T47D (cell line): ENCODE data around the gene OR1I1.
A peak's percentile ranks its signal among the peaks of the same experiment; 100 is the strongest.

Source experiments
- DNase-seq, 2 experiments: peaks; one replicate each; pipeline versions ENCODE4 v3.0.0 to v3.0.0-alpha.2; 2011 to 2012; ENCODE audit warnings: low read depth in 1 of 2, low spot score in 1 of 2
- JUND ChIP-seq: IDR thresholded peaks from 2 replicates; pipeline ENCODE4 v1.6.1; 2012; ENCODE audit warnings: low read depth
- in situ Hi-C: cut with HindIII; loops from 2 replicates; pipeline ENCODE4 v1.10.0; 2016; ENCODE audit warnings: low sequenced_read_pairs, low pct_unique_long_range_greater_than_20kb

The OR1I1 gene

DNA sequence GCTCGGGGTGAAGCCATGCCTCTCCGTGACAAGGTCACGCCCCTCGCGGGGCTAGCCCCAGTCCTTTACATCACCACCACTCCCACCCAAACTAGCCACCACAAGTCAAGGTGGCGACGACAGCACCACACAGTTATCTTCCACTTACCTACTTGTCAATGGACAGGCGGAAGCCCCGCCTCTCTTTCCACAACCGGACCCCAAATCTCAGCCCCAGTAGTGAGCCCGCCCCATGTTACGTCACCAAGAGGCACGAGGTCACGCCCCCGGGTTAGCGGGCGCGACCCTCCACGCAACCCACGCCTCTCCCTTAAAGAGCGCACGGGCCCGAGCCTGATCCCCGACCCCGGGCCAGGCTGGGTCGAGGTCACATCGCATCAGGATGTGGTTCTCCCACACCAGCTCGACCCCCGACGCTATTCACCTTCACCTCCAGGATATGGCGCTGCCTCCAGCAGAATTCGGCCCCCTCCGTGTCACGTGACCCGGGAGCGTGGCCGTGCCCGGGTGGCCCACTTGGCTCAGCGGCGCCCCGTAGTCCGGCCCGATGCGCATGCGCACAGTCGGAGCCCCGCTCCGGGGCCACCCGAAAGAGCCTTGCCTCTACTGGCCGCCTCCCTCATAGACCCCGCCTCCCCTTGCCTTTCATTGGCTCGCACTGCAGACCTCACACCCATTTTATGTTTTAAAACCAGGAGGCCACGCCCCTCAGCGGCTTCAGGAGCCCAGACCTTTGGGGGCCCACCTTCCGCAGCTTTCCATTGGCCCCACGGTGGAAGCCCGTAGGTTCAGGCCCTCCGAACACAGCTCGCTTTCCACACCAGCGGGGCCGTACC lies 43.4 kb downstream of the OR1I1 start:
- peak; percentile 84 to 96 for DNase-seq
- in situ Hi-C loops, result no loop called here
- TF ChIP-seq JUND, result no peak

DNA sequence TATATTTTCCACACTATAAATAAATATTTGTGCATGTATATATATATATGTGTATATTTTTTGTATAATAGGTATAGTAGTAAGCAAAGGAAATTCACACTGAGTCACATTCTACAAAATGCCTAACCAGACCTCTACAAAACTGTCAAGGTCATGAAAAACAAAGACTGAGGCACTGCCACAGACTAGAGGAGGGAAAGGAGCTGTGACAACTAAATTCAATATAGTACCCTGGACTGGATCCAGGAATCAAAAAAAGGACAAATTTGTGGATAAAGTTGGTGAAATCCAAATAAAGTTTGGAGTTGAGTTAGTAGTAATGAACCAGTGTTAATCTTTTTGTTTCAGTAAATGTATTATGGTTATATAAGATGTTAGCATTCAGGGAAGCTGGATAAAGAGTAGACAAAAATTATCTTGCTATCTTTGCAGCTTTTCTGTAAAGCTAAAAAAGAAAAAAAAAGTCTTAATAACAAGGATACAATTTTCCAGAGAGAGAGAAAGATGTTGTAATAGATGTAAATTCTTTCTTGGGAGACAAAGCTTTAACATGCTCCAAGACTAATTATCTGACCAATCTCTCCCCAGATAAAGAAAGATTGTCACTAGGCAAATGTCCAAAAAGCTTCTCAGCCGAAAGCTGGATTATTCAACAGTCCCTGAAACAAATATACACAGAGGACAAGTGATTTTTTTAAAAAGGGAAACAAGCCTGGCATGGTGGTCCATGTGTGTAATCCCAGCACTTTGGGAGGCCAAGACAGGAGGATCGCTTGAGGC lies 44.3 kb downstream of the OR1I1 start:
- no peak for DNase-seq
- no peak for TF ChIP-seq JUND
- in situ Hi-C loops, result no loop called here

DNA sequence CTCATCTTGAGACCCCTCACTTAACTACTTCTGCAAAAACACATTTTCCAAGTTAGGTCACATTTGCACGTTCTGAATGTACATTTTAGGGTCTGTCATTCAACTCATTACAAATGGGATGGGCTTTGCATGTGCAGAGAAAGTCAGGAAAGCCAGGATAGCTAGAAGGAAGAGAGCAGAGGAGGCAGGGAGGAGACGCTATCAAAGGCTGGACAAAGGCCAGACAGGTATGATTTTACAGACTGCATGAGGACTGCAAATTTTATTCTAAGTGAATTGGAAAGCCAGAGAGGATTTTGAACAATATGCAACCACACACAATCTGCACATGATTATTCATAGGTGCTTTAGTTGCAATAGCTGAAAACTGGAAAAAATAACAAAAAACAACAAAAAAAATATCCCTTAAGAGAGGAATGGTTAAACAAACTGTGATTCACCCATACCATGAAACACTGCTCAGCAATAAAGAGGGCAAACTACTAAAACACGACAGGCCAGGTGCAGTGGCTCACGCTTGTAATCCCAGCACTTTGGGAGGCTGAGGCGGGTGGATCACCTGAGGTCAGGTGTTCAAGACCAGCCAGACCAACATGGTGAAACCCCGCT lies 46.3 kb downstream of the OR1I1 start:
- no peak for TF ChIP-seq JUND
- in situ Hi-C loops, result no loop called here
- no peak for DNase-seq

DNA sequence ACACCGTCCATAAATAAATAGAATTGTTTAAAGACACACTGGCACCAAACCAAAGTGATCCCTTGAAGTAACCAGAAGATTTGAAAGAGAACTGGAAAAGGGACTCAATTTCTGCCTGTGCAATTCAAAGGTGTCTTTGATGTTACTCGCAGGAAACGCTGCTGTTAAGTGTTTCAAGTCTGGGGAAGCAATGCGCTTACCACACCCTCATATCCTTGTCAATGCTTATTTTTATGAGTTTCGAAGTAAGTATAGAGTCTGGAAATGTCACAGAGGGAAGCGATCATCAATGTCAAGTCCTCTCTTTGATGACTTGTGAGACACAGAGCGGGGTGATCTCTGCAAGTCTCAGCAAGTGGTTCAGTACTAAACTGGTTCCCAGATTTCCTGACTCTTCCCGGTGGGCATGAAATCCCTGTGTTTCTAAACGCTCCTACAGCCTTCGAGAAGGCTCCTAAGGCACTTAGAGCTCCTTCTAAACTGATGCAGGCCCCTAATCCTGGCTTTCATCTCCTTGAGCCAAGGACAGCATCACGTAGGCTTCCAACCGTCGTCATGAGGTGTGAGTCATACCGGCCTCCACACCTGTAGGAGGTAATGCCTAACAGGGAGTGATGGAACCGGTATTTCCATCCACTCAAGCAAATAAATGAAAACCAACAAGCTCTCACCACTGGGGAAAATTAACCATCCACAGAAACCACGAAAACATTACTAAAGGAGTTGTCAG lies 48.0 kb downstream of the OR1I1 start:
- in situ Hi-C loops, result no loop called here
- DNase-seq, result peak in 1 of 2 experiments; percentile 92
- no peak for TF ChIP-seq JUND

DNA sequence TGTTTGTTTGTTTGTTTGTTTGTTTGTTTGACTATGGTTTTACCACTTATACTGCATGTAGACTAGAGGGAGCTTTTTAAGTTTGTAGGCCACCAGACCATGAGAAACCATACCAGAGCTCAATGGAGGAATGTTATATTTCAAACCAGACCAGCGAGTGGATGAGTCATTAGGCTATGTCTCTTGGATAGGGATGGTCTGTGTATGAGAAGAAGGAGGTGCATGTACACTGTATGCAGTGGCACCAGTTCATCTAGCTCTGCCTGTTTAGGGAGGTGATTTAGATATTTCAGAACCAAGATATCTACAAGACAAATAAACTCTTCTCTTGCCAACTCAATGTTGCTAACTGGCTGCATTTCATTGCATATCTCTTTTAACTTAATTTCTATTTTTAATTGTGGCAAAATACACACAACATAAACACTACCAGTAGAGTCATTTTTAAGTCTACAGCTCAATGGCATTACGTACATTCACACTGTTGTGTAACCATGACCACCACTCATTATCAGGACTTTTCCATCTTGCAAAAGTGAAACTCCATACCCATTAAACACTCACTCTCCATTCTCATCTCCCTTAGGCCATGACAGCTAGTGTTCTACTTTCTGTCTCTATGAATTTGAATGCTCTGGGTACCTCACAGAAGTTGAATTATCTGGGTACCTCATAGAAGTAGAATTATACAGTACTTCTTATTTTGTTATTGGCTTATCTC lies 54.4 kb downstream of the OR1I1 start:
- in situ Hi-C loops, result no loop called here
- DNase-seq, result peak in 1 of 2 experiments; percentile 79
- TF ChIP-seq JUND, result no peak

DNA sequence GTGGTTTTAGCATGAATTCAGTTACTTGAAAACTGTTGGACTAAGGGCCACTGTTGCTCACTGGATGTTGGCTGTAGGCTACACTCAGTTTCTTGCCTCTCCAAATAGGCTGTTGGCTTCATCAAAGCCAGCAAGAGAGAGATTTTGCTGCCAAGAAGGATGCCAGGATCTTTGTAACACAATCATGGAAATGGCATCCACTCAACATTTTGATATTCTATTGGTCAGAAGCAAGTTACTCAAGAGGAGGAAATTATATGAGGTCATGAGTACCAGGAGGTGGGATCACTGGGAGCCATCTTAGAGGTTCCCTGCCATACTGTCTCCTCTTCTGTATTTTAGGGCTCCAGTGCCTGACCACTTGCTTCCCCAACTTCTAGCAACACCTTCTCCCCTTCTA lies 55.8 kb downstream of the OR1I1 start:
- DNase-seq, result no peak
- TF ChIP-seq JUND, result no peak
- in situ Hi-C loops, result no loop called here

DNA sequence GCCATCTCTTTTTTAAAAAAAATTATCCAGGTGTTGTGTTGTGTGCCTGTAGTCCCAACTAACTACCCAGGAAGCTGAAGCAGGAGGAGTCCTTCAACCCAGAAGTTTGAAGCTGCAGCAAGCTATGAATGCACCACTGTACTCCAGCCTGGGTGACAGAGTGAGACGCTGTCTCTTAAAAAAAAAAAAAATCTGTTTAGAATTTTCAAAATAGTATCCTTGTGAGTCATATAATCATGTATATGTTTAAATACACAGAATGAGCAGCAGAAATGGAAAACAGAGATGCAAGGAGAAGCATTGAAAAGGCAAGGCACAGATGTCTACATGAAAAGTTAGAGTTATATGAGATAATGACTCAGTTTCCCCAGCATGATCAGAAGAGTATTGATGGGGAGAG lies 56.4 kb downstream of the OR1I1 start:
- in situ Hi-C loops, result no loop called here
- no peak for DNase-seq
- TF ChIP-seq JUND, result no peak

DNA sequence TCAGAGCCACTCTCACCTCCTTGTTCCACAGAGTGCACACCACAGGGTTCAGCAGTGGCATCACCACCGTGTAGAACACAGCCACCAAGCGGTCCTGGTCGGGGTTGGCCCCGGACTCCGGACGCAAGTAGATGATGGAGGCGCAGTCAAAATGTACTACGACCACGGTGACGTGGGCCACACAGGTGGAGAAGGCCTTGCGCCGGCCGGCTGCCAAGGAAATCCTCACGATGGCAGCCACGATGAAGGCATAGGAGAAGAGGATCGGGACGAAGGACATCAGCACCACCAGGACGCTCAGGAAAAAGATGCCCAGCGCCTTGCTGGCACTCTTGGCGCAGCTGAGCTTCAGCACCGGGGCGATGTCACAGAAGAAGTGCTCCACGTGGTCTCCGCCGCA lies 59.1 kb downstream of the OR1I1 start:
- DNase-seq, result no peak
- TF ChIP-seq JUND, result no peak
- in situ Hi-C loops, result no loop called here

DNA sequence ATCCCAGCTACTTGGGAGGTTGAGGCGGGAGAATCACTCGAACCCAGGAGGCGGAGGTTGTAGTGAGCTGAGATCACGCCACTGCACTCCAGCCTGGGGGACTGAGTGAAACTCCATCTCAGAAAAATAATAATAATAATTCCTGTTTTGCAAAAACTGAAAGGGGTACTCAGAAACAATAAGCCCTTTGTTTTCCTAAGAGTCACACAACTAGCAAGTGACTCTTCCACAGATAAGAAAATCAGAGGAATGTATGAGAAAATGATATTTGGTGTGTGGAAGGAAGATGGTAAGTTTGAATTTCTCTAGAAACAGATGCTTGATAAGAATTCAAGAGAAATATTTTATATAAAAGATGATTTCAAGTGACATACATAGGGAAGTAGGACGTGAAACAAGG lies 60.3 kb downstream of the OR1I1 start:
- TF ChIP-seq JUND, result no peak
- in situ Hi-C loops, result no loop called here
- DNase-seq, result no peak
